Breast epithelium (tissue), 3 donors: ENCODE results near the gene ACCSL.

Source experiments
- POLR2A ChIP-seq: fragments of 450-650 bp; IDR thresholded peaks from one replicate; pipeline ENCODE4 v1.6.1; 2016; ENCODE audit warnings: antibody characterized with exemption, mild to moderate bottlenecking, moderate library complexity
- POLR2AphosphoS5 ChIP-seq, 3 donors: sonication (generic); formaldehyde crosslinking; IDR thresholded peaks; one replicate each; pipeline ENCODE4 v1.6.1; 2017; ENCODE audit warnings: antibody characterized with exemption in 3 of 3
- TF ChIP-seq, protein P1 (sequence below), 3 donors: fragments of 450-650 bp; IDR thresholded peaks; one replicate each; pipeline ENCODE4 v1.5.1; 2016 to 2017; ENCODE audit warnings: antibody characterized with exemption in 3 of 3, mild to moderate bottlenecking in 3 of 3, moderate library complexity in 3 of 3

DNA sequence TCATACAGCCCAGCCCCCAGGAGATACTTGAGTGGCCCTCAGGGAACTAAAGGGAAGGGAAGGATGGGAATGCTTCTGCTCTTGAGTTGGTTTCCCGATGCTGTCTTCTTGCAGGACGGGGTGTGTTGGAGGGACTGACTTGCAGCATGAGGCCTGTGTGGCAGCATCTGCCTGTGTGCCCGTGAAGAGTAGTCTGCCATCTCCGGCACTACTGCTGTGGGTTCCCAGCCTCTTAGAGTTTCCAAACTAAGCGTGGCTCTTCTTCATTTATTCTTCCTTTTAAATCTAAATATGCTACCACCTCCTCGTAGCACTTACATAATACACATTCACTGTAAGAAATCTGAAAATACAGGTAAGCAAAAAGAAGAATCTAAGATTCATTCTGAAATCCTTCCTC is 60.5 kb downstream of the ACCSL start:
- TF ChIP-seq, protein P1, sequence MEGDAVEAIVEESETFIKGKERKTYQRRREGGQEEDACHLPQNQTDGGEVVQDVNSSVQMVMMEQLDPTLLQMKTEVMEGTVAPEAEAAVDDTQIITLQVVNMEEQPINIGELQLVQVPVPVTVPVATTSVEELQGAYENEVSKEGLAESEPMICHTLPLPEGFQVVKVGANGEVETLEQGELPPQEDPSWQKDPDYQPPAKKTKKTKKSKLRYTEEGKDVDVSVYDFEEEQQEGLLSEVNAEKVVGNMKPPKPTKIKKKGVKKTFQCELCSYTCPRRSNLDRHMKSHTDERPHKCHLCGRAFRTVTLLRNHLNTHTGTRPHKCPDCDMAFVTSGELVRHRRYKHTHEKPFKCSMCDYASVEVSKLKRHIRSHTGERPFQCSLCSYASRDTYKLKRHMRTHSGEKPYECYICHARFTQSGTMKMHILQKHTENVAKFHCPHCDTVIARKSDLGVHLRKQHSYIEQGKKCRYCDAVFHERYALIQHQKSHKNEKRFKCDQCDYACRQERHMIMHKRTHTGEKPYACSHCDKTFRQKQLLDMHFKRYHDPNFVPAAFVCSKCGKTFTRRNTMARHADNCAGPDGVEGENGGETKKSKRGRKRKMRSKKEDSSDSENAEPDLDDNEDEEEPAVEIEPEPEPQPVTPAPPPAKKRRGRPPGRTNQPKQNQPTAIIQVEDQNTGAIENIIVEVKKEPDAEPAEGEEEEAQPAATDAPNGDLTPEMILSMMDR (IDR thresholded peaks at IDR 0.05): no peak
- no peak for TF ChIP-seq POLR2A
- no peak for TF ChIP-seq POLR2AphosphoS5 (IDR thresholded peaks at IDR 0.05)
